ENCODE measurements around the gene CHRNA9. TPM values are rescaled to one million over a fixed set of nuclear protein-coding genes. Genes with fewer than 3 reads are reported as not detected.
A peak's percentile ranks its signal among the peaks of the same experiment; 100 is the strongest.

CHRNA9 gene
- total and polyA plus RNA-seq, 2 experiments from 2014 or later, result 0.50 to 1.6 TPM

DNA sequence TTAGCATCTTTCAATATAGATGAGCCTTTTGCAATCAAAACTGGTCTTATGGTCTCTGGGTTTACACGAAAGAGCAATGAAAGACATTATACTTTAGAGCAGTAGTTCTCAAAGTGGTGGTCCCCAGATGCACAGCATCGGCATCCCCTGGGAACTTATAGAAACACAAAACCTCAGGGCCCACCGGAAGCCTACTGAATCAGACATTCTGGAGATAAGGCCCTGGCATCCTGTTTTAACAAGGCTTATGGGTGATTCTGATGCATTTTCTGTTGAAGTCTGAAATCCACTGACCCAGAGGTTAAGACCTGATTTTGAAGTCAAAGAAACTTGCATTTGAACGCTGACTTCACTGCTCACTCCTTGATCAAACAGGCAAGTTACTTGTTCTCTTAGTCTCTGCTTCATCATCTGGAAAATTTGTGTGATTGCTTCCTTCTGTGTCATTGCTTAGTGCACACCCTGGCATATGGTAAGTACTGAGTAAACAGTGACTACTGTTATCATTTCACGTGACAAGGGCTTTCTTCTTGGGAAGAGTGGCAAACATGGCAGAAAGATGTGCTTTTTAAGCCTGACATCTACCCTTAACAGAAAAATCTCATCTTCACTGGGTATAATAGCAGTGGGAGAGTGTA, 14.5 kb downstream of the CHRNA9 start:
- Histone ChIP-seq H3K4me3 (no peak overlapping the region), H3K79me2 (no peaks in the 10 kb centered on the region), H3K9me2 (replicated peaks; ENCODE audit: insufficient read depth) (no peaks in the 10 kb centered on the region), H4K20me1 (ENCODE audit: insufficient read depth, poor library complexity, severe bottlenecking) (no peaks in the 10 kb centered on the region), H2AFZ (no peak overlapping the region), H3K36me3 (replicated peaks; ENCODE audit: insufficient read depth, low read depth) (no peaks in the 10 kb centered on the region), H3K27me3 (no peaks in the 10 kb centered on the region), H3K4me1 (ENCODE audit: insufficient read depth) (no peaks in the 10 kb centered on the region), H3K4me2 (no peak overlapping the region), H3K9me3 (ENCODE audit: low read depth) (no peaks in the 10 kb centered on the region), H3K27ac (peak overlapping the region; percentile 66)
- WGBS (ENCODE audit: low lambda C conversion rate, missing lambda C conversion rate), result 59% methylated on average over 5 of the region's 5 CpGs
- no peak for TF ChIP-seq EZH2 (IDR thresholded peaks at IDR 0.05; ENCODE audit: borderline replicate concordance)
- no peak for TF ChIP-seq EZH2phosphoT487 (IDR thresholded peaks at IDR 0.05; ENCODE audit: low read depth, severe bottlenecking, unreplicated experiment)
- TF ChIP-seq, protein P1, sequence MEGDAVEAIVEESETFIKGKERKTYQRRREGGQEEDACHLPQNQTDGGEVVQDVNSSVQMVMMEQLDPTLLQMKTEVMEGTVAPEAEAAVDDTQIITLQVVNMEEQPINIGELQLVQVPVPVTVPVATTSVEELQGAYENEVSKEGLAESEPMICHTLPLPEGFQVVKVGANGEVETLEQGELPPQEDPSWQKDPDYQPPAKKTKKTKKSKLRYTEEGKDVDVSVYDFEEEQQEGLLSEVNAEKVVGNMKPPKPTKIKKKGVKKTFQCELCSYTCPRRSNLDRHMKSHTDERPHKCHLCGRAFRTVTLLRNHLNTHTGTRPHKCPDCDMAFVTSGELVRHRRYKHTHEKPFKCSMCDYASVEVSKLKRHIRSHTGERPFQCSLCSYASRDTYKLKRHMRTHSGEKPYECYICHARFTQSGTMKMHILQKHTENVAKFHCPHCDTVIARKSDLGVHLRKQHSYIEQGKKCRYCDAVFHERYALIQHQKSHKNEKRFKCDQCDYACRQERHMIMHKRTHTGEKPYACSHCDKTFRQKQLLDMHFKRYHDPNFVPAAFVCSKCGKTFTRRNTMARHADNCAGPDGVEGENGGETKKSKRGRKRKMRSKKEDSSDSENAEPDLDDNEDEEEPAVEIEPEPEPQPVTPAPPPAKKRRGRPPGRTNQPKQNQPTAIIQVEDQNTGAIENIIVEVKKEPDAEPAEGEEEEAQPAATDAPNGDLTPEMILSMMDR (IDR thresholded peaks at IDR 0.05; ENCODE audit: poor library complexity), result no peak
- DNase-seq (ENCODE audit: low spot score), result peak; percentile 27

DNA sequence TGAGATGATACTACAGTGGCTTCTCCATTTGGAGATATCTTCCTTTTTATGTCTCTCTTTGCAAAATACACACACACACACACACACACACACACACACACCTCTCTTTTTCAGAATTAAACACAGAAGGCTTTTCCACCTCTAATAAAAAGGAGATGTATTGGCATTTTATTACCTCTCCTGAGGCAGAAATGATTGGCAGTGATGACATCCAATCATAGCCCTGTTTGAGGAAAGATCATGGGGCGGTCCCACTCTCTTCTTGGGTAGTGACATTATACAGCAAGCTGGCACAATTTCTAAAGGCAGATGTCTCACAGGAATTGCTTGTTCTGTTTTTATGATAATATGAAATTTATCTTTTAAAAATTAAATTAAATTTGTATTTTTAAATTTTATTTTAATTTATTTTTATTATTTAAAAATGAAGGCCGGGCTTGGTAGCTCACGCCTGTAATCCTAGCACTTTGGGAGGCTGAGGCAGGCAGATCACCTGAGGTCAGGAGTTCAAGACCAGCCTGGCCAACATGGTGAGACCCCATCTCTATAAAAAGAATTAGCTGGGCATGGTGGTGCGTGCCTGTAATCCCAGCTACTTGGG, 15.6 kb downstream of the CHRNA9 start:
- no peak overlapping the region for H3K27ac ChIP-seq

DNA sequence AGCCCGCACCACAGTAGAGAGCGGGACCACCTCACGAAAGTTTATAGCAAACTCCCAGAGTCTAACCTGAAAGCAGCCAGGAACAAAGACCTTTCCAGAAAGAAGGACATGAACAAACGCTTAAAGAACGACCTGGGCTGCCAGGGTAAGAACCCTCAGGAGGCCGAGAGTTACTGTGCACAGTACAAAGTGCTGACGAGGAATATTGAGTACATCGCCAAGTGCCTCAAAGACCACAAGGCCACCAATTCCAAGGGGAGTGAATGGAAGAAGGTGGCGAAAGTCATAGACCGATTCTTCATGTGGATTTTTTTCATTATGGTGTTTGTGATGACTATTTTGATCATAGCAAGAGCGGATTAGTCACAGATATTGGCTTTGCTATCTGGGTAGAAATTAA, 19.0 kb downstream of the CHRNA9 start:
- Histone ChIP-seq H3K9me3 (ENCODE audit: low read depth) (no peaks in the 10 kb centered on the region), H3K27me3 (no peaks in the 10 kb centered on the region), H3K4me2 (no peak overlapping the region), H3K36me3 (replicated peaks; ENCODE audit: insufficient read depth, low read depth) (no peaks in the 10 kb centered on the region), H3K4me1 (ENCODE audit: insufficient read depth) (no peaks in the 10 kb centered on the region), H3K4me3 (no peak overlapping the region), H2AFZ (no peak overlapping the region), H3K9me2 (replicated peaks; ENCODE audit: insufficient read depth) (no peaks in the 10 kb centered on the region), H4K20me1 (ENCODE audit: insufficient read depth, poor library complexity, severe bottlenecking) (no peaks in the 10 kb centered on the region), H3K27ac (no peak overlapping the region), H3K79me2 (no peaks in the 10 kb centered on the region)
- WGBS (ENCODE audit: low lambda C conversion rate, missing lambda C conversion rate), result 95% methylated on average over 11 of the region's 11 CpGs
- no peak for TF ChIP-seq EZH2phosphoT487 (IDR thresholded peaks at IDR 0.05; ENCODE audit: low read depth, severe bottlenecking, unreplicated experiment)
- TF ChIP-seq, protein P1 (IDR thresholded peaks at IDR 0.05; ENCODE audit: poor library complexity), result no peak
- TF ChIP-seq EZH2 (IDR thresholded peaks at IDR 0.05; ENCODE audit: borderline replicate concordance), result no peak
- DNase-seq (ENCODE audit: low spot score), result no peak

More for the DNA sequence above, 15.6 kb downstream of the CHRNA9 start:
- 98% methylated on average over 4 of the region's 4 CpGs for WGBS (ENCODE audit: low lambda C conversion rate, missing lambda C conversion rate)
- no peaks in the 10 kb centered on the region for H3K4me1 ChIP-seq (ENCODE audit: insufficient read depth)
- H4K20me1 ChIP-seq (ENCODE audit: insufficient read depth, poor library complexity, severe bottlenecking), result no peaks in the 10 kb centered on the region
- H3K27me3 ChIP-seq, result no peaks in the 10 kb centered on the region
- H3K9me3 ChIP-seq (ENCODE audit: low read depth), result no peaks in the 10 kb centered on the region
- DNase-seq (ENCODE audit: low spot score), result no peak
- H3K9me2 ChIP-seq (replicated peaks; ENCODE audit: insufficient read depth), result no peaks in the 10 kb centered on the region
- H3K4me3 ChIP-seq, result no peak overlapping the region
- H2AFZ ChIP-seq, result no peak overlapping the region
- H3K79me2 ChIP-seq, result no peaks in the 10 kb centered on the region
- H3K4me2 ChIP-seq, result no peak overlapping the region
- H3K36me3 ChIP-seq (replicated peaks; ENCODE audit: insufficient read depth, low read depth), result no peaks in the 10 kb centered on the region
- TF ChIP-seq EZH2phosphoT487 (IDR thresholded peaks at IDR 0.05; ENCODE audit: low read depth, severe bottlenecking, unreplicated experiment) (no peak), EZH2 (IDR thresholded peaks at IDR 0.05; ENCODE audit: borderline replicate concordance) (no peak)
- TF ChIP-seq, protein P1 (IDR thresholded peaks at IDR 0.05; ENCODE audit: poor library complexity), result no peak
